Neural progenitor cell (in vitro differentiated cells): ENCODE data around the gene CD37.

Source experiments
- EZH2 ChIP-seq: fragments of 200-600 bp; sonication (generic); IDR thresholded peaks from 2 replicates; pipeline ENCODE4 v1.6.1; 2017; ENCODE audit warnings: antibody characterized with exemption, mild to moderate bottlenecking, moderate library complexity
- TF ChIP-seq, protein P1 (sequence below): fragments of 200-600 bp; sonication (generic); IDR thresholded peaks from 2 replicates; pipeline ENCODE4 v1.5.1; 2017; ENCODE audit warnings: antibody characterized with exemption, mild to moderate bottlenecking

DNA sequence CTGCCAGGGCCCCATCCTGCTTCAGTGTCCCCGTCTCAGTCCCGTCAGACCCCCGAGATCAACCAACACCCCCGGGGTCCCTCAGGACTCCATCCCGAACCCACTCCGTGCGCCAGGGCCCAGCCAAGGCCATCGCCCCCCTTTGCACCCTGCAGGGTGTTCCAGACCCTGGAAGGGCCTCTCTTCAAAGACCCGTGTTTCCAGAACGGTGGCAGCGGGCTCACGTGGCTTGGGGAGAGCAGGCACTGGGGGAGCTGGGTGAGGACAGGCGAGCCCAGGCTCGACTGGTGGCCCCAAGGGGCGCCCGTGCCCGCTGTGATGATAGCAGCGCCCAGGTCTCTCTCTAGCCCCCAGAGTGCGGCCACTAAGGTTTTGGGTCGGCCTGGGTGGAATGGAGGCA is 54.2 kb downstream of the CD37 start:
- TF ChIP-seq, protein P1, sequence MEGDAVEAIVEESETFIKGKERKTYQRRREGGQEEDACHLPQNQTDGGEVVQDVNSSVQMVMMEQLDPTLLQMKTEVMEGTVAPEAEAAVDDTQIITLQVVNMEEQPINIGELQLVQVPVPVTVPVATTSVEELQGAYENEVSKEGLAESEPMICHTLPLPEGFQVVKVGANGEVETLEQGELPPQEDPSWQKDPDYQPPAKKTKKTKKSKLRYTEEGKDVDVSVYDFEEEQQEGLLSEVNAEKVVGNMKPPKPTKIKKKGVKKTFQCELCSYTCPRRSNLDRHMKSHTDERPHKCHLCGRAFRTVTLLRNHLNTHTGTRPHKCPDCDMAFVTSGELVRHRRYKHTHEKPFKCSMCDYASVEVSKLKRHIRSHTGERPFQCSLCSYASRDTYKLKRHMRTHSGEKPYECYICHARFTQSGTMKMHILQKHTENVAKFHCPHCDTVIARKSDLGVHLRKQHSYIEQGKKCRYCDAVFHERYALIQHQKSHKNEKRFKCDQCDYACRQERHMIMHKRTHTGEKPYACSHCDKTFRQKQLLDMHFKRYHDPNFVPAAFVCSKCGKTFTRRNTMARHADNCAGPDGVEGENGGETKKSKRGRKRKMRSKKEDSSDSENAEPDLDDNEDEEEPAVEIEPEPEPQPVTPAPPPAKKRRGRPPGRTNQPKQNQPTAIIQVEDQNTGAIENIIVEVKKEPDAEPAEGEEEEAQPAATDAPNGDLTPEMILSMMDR: no peak
- TF ChIP-seq EZH2: no peak
